GM23248 (cell line): ENCODE results near the gene TMEM132C.

Source experiments
- EZH2 ChIP-seq: fragments of 200-600 bp; sonication (generic); IDR thresholded peaks from 2 replicates; pipeline ENCODE4 v1.6.1; 2018; ENCODE audit warnings: antibody characterized with exemption, mild to moderate bottlenecking; ENCODE audit not compliant: insufficient read depth, poor library complexity, severe bottlenecking
- EZH2phosphoT487 ChIP-seq: fragments of 200-600 bp; sonication (generic); IDR thresholded peaks from 2 replicates; pipeline ENCODE4 v1.6.1; 2018; ENCODE audit warnings: antibody characterized with exemption, moderate library complexity, mild to moderate bottlenecking, low read depth; ENCODE audit not compliant: insufficient read depth

DNA sequence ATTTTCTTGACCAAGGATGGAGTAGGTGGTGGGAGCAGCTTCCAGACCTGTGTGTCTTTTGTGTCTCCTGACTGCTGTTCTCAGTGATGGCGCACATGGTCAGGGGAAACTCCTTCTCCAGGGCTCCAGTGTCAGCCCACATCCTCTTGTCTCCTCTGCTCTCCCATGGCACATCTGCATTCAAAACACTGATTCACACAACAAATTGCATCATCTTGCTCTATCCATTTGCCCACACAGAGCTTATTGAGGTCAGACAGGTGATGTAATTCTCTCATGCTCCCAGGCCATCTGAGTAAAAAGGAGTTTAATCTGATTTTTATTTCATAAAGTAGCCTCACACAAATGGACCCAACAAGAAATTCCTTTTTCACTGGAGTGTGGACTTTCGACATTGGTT, 21.8 kb upstream of the TMEM132C start:
- TF ChIP-seq EZH2 (no peak), EZH2phosphoT487 (no peak)
